GM19193 (cell line): ENCODE measurements around the gene CPB2.
A peak's percentile ranks its signal among the peaks of the same experiment; 100 is the strongest.

Source experiments
- POLR2A ChIP-seq: IDR thresholded peaks from 4 replicates; pipeline ENCODE4 v1.6.1; 2011; ENCODE audit not compliant: insufficient read depth, insufficient read length; ENCODE audit errors: extremely low read depth

CPB2 gene

DNA sequence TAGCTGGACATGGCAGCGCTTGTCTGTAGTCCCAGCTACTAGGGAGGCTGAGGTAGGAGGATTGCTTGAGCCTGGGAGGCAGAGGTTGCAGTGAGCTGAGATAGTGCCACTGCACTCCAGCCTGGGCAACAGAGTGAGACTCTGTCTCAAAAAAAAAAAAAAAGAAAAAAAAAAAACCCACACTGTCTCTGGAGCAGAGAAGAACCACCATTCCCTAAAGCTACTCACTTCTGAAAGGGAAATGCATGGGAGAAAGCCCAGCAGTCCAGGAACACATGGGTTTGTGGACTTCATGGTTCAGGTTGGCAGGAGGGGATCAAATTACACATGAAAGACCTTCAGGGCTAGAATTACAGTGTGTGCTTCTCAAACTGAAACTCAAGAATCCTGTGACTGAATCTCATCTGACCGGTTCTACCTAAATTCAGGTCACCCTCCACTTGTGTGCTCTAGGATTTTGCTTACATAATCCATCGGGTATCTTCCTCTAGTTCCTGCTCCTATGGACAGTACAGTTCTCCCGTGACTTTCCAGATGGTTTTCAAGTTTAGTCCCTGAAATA is 30.2 kb upstream of the CPB2 start:
- peak; percentile 38 for TF ChIP-seq POLR2A

- no peak for TF ChIP-seq POLR2A
Measured at GRCh38 chr13:46134494-46134893, 29.7 kb upstream of the CPB2 start.

DNA sequence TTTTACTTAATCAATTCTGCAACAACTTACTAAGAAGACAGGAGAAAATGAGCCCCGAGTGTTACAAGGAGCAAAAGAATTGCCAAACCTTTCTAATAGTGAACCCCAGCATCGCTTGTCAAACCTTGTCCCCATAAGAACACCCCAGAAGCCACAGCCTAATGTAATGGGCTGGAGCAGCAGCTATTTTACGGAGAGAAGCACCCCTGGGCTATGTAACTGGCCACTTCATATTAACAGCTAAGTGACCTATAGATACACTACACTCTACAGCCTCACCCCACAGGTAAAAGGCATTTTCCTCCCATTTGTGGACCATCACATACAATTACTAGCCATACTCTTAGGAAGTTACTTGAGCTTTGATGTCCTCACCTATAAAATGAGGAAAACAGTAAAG is 27.3 kb upstream of the CPB2 start:
- no peak for TF ChIP-seq POLR2A

DNA sequence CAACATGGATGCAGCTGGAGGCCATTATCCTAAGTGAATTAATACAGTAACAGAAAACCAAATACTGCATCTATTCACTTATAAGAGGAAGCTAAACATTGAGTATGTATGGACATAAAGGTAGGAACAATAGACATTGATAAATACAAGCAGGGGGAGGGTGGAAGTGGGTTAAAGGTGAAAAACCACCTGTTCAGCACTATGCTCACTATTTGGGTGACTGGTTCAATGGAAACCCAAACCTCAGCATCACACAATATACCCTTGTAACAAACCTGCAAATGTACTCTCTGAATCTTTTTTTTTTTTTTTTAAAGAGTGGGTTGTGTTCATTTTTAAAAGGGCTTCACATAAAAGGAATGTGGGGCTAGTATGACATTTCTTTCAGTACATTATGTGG is 26.9 kb upstream of the CPB2 start:
- TF ChIP-seq POLR2A: no peak

GRCh38 chr13:46129955-46130618 is 25.3 kb upstream of the CPB2 start:
- no peak for TF ChIP-seq POLR2A

DNA sequence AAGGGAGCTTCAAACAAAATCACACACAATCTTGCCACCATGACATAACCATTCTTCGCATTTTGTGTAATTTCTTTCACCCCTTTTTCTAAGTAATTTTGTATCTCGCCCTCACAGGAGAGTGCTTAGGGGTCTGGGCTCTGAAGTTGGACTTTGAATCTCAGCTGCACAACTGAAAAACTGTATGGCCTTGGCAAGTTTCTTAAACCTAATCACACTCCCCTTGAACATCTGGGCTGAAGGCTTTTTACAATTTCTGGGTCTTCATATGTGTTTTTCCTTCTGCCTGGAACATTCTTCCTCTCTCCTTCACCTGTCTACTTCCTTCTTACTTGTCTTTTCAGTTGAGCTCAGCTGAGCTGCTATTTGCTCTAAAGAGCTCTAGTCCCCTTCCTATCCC is 24.3 kb upstream of the CPB2 start:
- no peak for TF ChIP-seq POLR2A

DNA sequence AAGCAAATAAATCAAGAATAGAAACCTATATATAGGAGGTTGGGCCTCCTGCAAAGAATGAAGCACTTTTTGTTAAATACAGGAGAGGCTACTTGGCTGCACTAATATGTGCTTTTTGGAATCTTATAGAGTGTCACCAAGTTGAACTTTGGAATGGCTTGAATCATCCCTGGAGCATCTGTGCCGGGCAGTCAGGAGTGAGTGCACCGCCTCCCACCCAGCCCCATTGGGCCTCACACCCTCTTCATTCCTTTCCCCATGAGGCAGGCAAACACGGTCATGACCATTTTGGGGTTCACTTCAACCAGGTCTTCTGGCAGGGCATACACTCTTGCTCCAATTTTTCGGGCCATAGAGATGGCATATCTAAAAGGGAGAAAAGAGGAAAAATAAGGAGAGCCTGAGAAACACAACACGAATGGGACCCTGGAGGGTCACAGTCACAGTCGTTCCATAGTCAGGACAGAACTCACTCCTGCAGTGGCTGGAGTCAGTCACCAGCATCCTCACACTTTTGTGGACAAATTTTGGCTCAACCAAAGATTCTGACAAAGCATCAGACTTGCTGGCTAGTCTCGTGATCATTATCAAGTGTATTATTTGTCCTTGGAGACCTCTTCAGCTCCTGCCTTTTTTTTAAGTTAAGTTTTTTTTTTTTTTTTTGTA is 22.7 kb upstream of the CPB2 start:
- no peak for TF ChIP-seq POLR2A

GRCh38 chr13:46126552-46127357 is 21.9 kb upstream of the CPB2 start:
- no peak for TF ChIP-seq POLR2A

GRCh38 chr13:46126056-46126455 is 21.2 kb upstream of the CPB2 start:
- TF ChIP-seq POLR2A: no peak

DNA sequence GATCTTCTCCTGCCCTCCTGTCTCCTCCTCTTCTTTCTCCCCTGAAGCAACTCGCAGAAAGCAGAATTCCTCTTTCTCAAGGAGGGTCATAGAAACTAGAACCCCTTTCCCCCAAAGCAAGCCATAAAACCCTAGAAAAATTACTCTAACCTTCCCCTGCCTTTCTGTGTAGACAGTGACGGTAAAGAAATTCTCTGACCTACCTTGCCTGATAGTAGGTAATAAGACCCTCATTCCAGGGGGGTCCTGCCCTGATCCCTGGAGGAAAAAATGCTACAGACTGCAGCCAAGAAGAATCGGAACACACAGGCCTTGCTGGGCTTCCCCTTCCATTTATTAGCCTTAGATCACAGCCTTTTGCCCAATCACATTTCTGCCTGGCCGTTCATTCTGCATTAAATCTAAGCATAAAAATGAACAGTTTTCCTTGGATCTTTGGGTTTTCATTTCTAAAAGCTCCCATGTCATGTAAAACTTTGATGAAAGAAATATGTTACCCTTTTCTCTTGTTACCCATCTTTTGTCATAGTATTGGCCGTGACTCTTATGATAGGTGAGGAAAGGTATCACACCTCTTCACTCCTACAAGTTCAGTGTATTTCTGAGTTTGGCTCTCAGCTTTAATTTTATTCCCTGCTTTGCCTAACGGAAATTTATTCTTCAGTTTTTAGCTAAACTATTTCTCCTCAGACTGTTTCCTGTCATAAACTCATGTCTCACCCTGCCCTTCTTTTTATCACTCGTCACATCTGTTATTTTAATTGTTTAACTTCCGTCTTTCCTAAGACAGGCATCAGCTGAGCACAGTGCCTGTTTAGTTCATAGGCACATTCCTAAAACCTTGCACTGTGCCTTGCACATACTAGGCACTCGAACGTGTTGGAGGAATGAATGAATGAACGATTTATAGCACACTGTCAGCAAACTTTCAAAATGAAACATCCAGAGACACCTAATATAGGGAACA is 20.4 kb upstream of the CPB2 start:
- TF ChIP-seq POLR2A: no peak

GRCh38 chr13:46124531-46124966 is 19.7 kb upstream of the CPB2 start:
- peak; percentile 69 for TF ChIP-seq POLR2A

DNA sequence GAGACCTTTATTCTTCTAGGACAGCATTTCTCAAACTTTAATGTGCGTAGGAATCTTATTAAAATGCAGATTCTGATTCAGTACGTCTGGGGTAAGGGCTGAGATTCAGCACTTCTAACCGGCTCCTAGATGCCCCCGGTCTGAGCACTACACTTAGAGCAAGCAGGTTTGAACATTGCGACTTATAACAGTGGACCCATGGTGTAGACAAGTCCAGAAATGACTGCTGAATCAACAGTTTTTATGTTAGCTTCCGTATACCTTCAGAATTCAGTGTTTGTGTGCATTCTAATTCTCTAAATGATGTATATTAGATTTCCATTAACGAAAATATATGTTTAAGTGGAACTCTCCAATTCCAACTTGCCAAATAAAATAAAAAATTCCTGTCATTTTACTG is 17.5 kb upstream of the CPB2 start:
- TF ChIP-seq POLR2A: no peak

- TF ChIP-seq POLR2A: no peak
Measured at GRCh38 chr13:46121597-46122163, 16.8 kb upstream of the CPB2 start.

DNA sequence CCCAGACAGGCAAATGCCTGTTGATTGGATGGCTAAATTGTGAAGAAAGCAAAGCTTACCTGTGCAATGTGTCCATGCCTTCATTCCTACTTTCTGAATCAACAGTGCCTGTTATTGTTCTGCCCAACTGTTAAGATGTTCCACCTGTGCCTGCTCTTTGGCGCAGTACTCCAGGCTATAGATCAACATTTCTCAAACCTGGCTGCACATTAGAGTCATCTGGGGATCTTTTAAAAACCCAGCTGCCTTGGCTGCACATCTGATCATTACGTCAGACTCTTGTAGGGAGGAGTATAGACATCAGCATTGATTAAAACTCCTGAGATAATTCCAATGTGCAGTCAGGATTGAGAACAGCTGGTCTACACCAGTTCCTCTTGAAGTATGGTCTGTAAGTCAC is 16.2 kb upstream of the CPB2 start:
- TF ChIP-seq POLR2A: no peak

DNA sequence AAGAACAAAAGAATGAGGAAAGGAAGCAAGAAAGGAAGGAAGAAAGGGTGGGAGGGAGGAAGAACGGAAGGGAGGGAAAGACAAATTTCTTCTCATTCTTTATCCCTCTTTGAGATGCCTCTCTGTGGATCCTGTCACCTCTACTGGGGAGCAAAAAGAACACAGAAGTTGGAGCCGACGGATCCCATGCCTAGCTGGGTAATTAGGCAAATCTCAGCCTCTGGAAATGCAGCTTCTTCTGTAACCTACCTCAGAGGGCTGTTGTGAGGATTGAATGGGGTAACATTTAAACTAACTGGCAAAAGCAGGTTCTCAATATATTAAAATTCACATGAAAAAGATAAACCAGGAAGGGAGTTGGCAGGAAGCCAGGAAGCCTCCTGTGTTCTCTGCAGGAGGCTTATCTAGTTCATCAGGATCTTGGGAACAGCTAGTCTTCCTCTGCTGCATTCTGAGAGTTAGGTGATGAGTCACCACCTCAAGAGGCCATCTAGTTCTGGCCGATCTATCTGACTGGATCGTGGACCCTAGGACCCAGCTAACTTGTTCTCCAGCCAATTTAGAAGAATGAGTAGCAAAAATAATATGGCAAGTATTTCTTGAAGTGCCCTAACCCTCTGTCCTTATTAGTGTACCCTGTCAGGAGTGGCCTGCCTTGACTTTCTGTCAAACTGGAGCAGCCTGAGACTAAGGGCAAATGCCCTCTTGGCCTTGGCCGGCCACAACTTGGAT is 15.2 kb upstream of the CPB2 start:
- TF ChIP-seq POLR2A: no peak
